ENCODE data around the gene CDC27. TPM values are rescaled to one million over a fixed set of nuclear protein-coding genes. Genes with fewer than 3 reads are reported as not detected.
"Not testable (repeated sequence)": the region's sequence is repeated elsewhere in the genome, so short reads cannot be mapped to it uniquely, and the experiment has no call there.

CDC27 gene
- total RNA-seq, 2 experiments from 2014 or later = 52.5 to 52.8 TPM

DNA sequence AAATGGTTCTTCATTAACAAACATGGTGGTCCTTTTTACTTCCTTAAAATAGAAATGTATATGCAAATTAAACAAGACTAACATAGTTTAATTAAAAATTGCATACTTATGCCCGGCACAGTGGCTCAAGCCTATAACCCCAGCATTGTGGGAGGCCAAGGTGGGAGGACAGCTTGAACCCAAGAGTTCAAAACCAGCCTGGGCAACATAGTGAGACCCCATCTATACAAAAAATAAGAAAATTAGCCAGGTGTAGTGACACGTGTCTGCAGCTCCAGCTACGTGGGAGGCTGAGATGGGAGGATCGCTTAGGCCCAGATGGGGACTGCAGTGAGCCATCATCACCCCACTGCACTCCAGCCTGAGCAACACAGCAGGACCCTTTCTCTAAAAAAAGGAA lies 18.4 kb downstream of the CDC27 start:
- ChIA-PET POLR2A (no interaction called here), CTCF (no interaction called here)
- no peaks in the 10 kb centered on the region for H3K9me3 Mint-ChIP-seq
- Histone ChIP-seq H3K27me3 (ENCODE audit: control insufficient read depth in 1 of 2, insufficient read depth in 2 of 2, low read length in 2 of 2) (no peaks in the 10 kb centered on the region), H3K4me1 (ENCODE audit: insufficient read depth, low read length) (peaks cover 12% of the 10 kb centered on the region), H3K9me3 (ENCODE audit: control insufficient read depth in 1 of 2, insufficient read depth in 1 of 2, low read length in 2 of 2) (no peaks in the 10 kb centered on the region), H3K27ac (ENCODE audit: low read depth in 1 of 2, low read length in 2 of 2) (no peak overlapping the region), H3K36me3 (ENCODE audit: insufficient read depth, low read length) (peaks cover 58% of the 10 kb centered on the region), H3K4me3 (ENCODE audit: low read length) (no peak overlapping the region)
- H3K27me3 Mint-ChIP-seq = no peaks in the 10 kb centered on the region
- H3K36me3 Mint-ChIP-seq (ENCODE audit: low read depth) = peaks cover 79% of the 10 kb centered on the region
- no peak overlapping the region for H3K27ac Mint-ChIP-seq
- TF ChIP-seq, protein P1, sequence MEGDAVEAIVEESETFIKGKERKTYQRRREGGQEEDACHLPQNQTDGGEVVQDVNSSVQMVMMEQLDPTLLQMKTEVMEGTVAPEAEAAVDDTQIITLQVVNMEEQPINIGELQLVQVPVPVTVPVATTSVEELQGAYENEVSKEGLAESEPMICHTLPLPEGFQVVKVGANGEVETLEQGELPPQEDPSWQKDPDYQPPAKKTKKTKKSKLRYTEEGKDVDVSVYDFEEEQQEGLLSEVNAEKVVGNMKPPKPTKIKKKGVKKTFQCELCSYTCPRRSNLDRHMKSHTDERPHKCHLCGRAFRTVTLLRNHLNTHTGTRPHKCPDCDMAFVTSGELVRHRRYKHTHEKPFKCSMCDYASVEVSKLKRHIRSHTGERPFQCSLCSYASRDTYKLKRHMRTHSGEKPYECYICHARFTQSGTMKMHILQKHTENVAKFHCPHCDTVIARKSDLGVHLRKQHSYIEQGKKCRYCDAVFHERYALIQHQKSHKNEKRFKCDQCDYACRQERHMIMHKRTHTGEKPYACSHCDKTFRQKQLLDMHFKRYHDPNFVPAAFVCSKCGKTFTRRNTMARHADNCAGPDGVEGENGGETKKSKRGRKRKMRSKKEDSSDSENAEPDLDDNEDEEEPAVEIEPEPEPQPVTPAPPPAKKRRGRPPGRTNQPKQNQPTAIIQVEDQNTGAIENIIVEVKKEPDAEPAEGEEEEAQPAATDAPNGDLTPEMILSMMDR (IDR thresholded peaks at IDR 0.05) = no peak
- DNase-seq (no peak), ATAC-seq (ENCODE audit: poor library complexity) (no peak)
- H3K4me1 Mint-ChIP-seq (ENCODE audit: low read depth) = peaks cover 20% of the 10 kb centered on the region
- intact Hi-C loops (cut with DNase I, micrococcal nuclease) = no loop called here
- no peak overlapping the region for H3K4me3 Mint-ChIP-seq

GRCh38 chr17:47168896-47169295 lies 20.2 kb downstream of the CDC27 start:
- Mint-ChIP-seq H3K36me3 (ENCODE audit: low read depth) (peaks cover 83% of the 10 kb centered on the region), H3K4me1 (ENCODE audit: low read depth) (peaks cover 19% of the 10 kb centered on the region)
- H3K27me3 Mint-ChIP-seq; H3K27me3 ChIP-seq (ENCODE audit: control insufficient read depth in 1 of 2, insufficient read depth in 2 of 2, low read length in 2 of 2); H3K27ac Mint-ChIP-seq; ATAC-seq (ENCODE audit: poor library complexity); H3K4me3 Mint-ChIP-seq; DNase-seq; H3K9me3 ChIP-seq (ENCODE audit: control insufficient read depth in 1 of 2, insufficient read depth in 1 of 2, low read length in 2 of 2); intact Hi-C loops (cut with DNase I, micrococcal nuclease); H3K27ac ChIP-seq (ENCODE audit: low read depth in 1 of 2, low read length in 2 of 2); H3K4me1 ChIP-seq (ENCODE audit: insufficient read depth, low read length); H3K9me3 Mint-ChIP-seq; H3K4me3 ChIP-seq (ENCODE audit: low read length): not testable (repeated sequence)
- peaks cover 59% of the 10 kb centered on the region for H3K36me3 ChIP-seq (ENCODE audit: insufficient read depth, low read length)
- CTCF ChIA-PET = interaction anchor here (0.7 kb wide), 1 partner anchor 239 kb away, joined by 3 read pairs; no protein-coding TSS in a partner anchor
- POLR2A ChIA-PET = interaction anchor here (1.7 kb wide), 1 partner anchor 37 kb away, joined by 5 read pairs; no protein-coding TSS in a partner anchor

DNA sequence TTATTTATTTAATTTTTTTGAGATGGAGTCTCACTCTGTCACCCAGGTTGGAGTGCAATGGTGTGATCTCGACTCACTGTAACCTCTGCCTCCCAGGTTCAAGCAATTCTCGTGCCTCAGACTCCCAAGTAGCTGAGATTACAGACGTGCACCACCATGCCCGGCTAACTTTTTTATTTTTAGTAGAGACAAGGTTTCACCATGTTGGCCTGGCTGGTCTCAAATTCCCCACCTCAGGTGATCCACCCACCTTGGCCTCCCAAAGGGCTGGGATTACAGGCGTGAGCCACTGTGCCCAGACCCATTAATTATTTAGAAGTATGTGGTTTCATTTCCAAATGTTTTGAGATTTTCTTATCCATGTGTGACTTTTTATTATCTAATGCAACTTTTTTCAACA lies 22.2 kb downstream of the CDC27 start:
- Mint-ChIP-seq H3K4me1 (ENCODE audit: low read depth) (peaks cover 27% of the 10 kb centered on the region), H3K36me3 (ENCODE audit: low read depth) (peaks cover 86% of the 10 kb centered on the region)
- H3K4me3 Mint-ChIP-seq; H3K4me3 ChIP-seq (ENCODE audit: low read length); DNase-seq; H3K27me3 Mint-ChIP-seq; intact Hi-C loops (cut with DNase I, micrococcal nuclease); H3K9me3 ChIP-seq (ENCODE audit: control insufficient read depth in 1 of 2, insufficient read depth in 1 of 2, low read length in 2 of 2); CTCF ChIA-PET; H3K9me3 Mint-ChIP-seq; H3K4me1 ChIP-seq (ENCODE audit: insufficient read depth, low read length); H3K27ac Mint-ChIP-seq; H3K27ac ChIP-seq (ENCODE audit: low read depth in 1 of 2, low read length in 2 of 2); H3K27me3 ChIP-seq (ENCODE audit: control insufficient read depth in 1 of 2, insufficient read depth in 2 of 2, low read length in 2 of 2); POLR2A ChIA-PET; ATAC-seq (ENCODE audit: poor library complexity): not testable (repeated sequence)
- H3K36me3 ChIP-seq (ENCODE audit: insufficient read depth, low read length) = peaks cover 60% of the 10 kb centered on the region

- Mint-ChIP-seq H3K36me3 (ENCODE audit: low read depth) (peaks cover 87% of the 10 kb centered on the region), H3K27ac (no peak overlapping the region), H3K4me1 (ENCODE audit: low read depth) (peaks cover 29% of the 10 kb centered on the region), H3K9me3 (no peaks in the 10 kb centered on the region), H3K4me3 (no peak overlapping the region), H3K27me3 (no peaks in the 10 kb centered on the region)
- H3K36me3 ChIP-seq (ENCODE audit: insufficient read depth, low read length) = peaks cover 56% of the 10 kb centered on the region
- TF ChIP-seq, protein P1 (IDR thresholded peaks at IDR 0.05) = no peak
- no peak for DNase-seq
- H3K27me3 ChIP-seq (ENCODE audit: control insufficient read depth in 1 of 2, insufficient read depth in 2 of 2, low read length in 2 of 2) = no peaks in the 10 kb centered on the region
- no peak overlapping the region for H3K27ac ChIP-seq (ENCODE audit: low read depth in 1 of 2, low read length in 2 of 2)
- intact Hi-C loops (cut with DNase I, micrococcal nuclease) = no loop called here
- H3K4me3 ChIP-seq (ENCODE audit: low read length) = no peak overlapping the region
- H3K4me1 ChIP-seq (ENCODE audit: insufficient read depth, low read length) = peaks cover 4% of the 10 kb centered on the region
- no peak for ATAC-seq (ENCODE audit: poor library complexity)
- ChIA-PET CTCF (no interaction called here), POLR2A (interaction anchor here (0.6 kb wide), 1 partner anchor 118 kb away, joined by 3 read pairs; no protein-coding TSS in a partner anchor)
- no peaks in the 10 kb centered on the region for H3K9me3 ChIP-seq (ENCODE audit: control insufficient read depth in 1 of 2, insufficient read depth in 1 of 2, low read length in 2 of 2)
Measured at GRCh38 chr17:47165137-47165536, 24.0 kb downstream of the CDC27 start.

All from CD4-positive, alpha-beta T cell (primary cell).